ENCODE measurements around the gene EFTUD2. TPM values are rescaled to one million over a fixed set of nuclear protein-coding genes. Genes with fewer than 3 reads are reported as not detected.

Gene EFTUD2
- total and polyA plus RNA-seq, 2 donors (not counting 1 experiment from before 2014, with no cell fraction given): 88.0 to 154 TPM

- H3K4me1 ChIP-seq (ENCODE audit: control insufficient read depth, extremely low read depth, insufficient read depth, low read length): no peaks in the 10 kb centered on the region
- H4K20me1 ChIP-seq (ENCODE audit: control insufficient read depth, extremely low read depth, insufficient read depth, low read length): no peaks in the 10 kb centered on the region
- no peak overlapping the region for H3K27ac ChIP-seq (ENCODE audit: insufficient read depth, low read length)
- H3K27me3 ChIP-seq (ENCODE audit: control insufficient read depth, insufficient read depth, low read length): peaks cover 2% of the 10 kb centered on the region
- TF ChIP-seq CTCF (conservative IDR thresholded peaks at IDR 0.05 in 1 of 2, IDR thresholded peaks at IDR 0.05 in 1 of 2; ENCODE audit: low read depth in 1 of 2, low read length in 2 of 2): no peak
- TF ChIP-seq EZH2 (IDR thresholded peaks at IDR 0.05; ENCODE audit: low read length, missing control alignments): no peak
- H2AFZ ChIP-seq (ENCODE audit: low read length): no peak overlapping the region
- H3K9me3 ChIP-seq (ENCODE audit: control insufficient read depth, insufficient read depth, low read depth, low read length): no peaks in the 10 kb centered on the region
- H3K4me3 ChIP-seq (replicated peaks in 1 of 4; ENCODE audit: control extremely low read depth in 1 of 4, insufficient read depth in 1 of 4, low read depth in 3 of 4, low read length in 4 of 4): no peak overlapping the region
- no peaks in the 10 kb centered on the region for H3K79me2 ChIP-seq (ENCODE audit: control insufficient read depth, insufficient read depth, low read length)
- H3K9ac ChIP-seq (ENCODE audit: insufficient read depth, low read length): no peak overlapping the region
- DNase-seq (ENCODE audit: low read depth in 2 of 2): no peak
- H3K4me2 ChIP-seq (ENCODE audit: extremely low read depth, insufficient read depth, low read length): no peak overlapping the region
- H3K36me3 ChIP-seq (ENCODE audit: control insufficient read depth, insufficient read depth, low read length): peaks cover 14% of the 10 kb centered on the region
These were observed 23.7 kb upstream of the EFTUD2 start for GRCh38 chr17:44922746-44923470.

GRCh38 chr17:44922136-44922535 lies 22.9 kb upstream of the EFTUD2 start:
- H3K4me3 ChIP-seq (replicated peaks in 1 of 4; ENCODE audit: control extremely low read depth in 1 of 4, insufficient read depth in 1 of 4, low read depth in 3 of 4, low read length in 4 of 4): no peak overlapping the region
- no peaks in the 10 kb centered on the region for H4K20me1 ChIP-seq (ENCODE audit: control insufficient read depth, extremely low read depth, insufficient read depth, low read length)
- peaks cover 11% of the 10 kb centered on the region for H3K36me3 ChIP-seq (ENCODE audit: control insufficient read depth, insufficient read depth, low read length)
- H3K27ac ChIP-seq (ENCODE audit: insufficient read depth, low read length): no peak overlapping the region
- H3K4me2 ChIP-seq (ENCODE audit: extremely low read depth, insufficient read depth, low read length): no peak overlapping the region
- H2AFZ ChIP-seq (ENCODE audit: low read length): no peak overlapping the region
- peaks cover 2% of the 10 kb centered on the region for H3K27me3 ChIP-seq (ENCODE audit: control insufficient read depth, insufficient read depth, low read length)
- no peaks in the 10 kb centered on the region for H3K79me2 ChIP-seq (ENCODE audit: control insufficient read depth, insufficient read depth, low read length)
- TF ChIP-seq CTCF (conservative IDR thresholded peaks at IDR 0.05 in 1 of 2, IDR thresholded peaks at IDR 0.05 in 1 of 2; ENCODE audit: low read depth in 1 of 2, low read length in 2 of 2) (no peak), EZH2 (IDR thresholded peaks at IDR 0.05; ENCODE audit: low read length, missing control alignments) (no peak)
- H3K4me1 ChIP-seq (ENCODE audit: control insufficient read depth, extremely low read depth, insufficient read depth, low read length): no peaks in the 10 kb centered on the region
- H3K9ac ChIP-seq (ENCODE audit: insufficient read depth, low read length): no peak overlapping the region
- no peaks in the 10 kb centered on the region for H3K9me3 ChIP-seq (ENCODE audit: control insufficient read depth, insufficient read depth, low read depth, low read length)
- DNase-seq (ENCODE audit: low read depth in 2 of 2): no peak

- H3K79me2 ChIP-seq (ENCODE audit: control insufficient read depth, insufficient read depth, low read length): no peaks in the 10 kb centered on the region
- no peak overlapping the region for H2AFZ ChIP-seq (ENCODE audit: low read length)
- H4K20me1 ChIP-seq (ENCODE audit: control insufficient read depth, extremely low read depth, insufficient read depth, low read length): no peaks in the 10 kb centered on the region
- no peak for DNase-seq (ENCODE audit: low read depth in 2 of 2)
- peaks cover 6% of the 10 kb centered on the region for H3K36me3 ChIP-seq (ENCODE audit: control insufficient read depth, insufficient read depth, low read length)
- H3K4me2 ChIP-seq (ENCODE audit: extremely low read depth, insufficient read depth, low read length): no peak overlapping the region
- no peak for TF ChIP-seq EZH2 (IDR thresholded peaks at IDR 0.05; ENCODE audit: low read length, missing control alignments)
- TF ChIP-seq CTCF (conservative IDR thresholded peaks at IDR 0.05 in 1 of 2, IDR thresholded peaks at IDR 0.05 in 1 of 2; ENCODE audit: low read depth in 1 of 2, low read length in 2 of 2): no peak
- no peak overlapping the region for H3K9ac ChIP-seq (ENCODE audit: insufficient read depth, low read length)
- peaks cover 2% of the 10 kb centered on the region for H3K27me3 ChIP-seq (ENCODE audit: control insufficient read depth, insufficient read depth, low read length)
- no peak overlapping the region for H3K27ac ChIP-seq (ENCODE audit: insufficient read depth, low read length)
- no peaks in the 10 kb centered on the region for H3K4me1 ChIP-seq (ENCODE audit: control insufficient read depth, extremely low read depth, insufficient read depth, low read length)
- no peak overlapping the region for H3K4me3 ChIP-seq (replicated peaks in 1 of 4; ENCODE audit: control extremely low read depth in 1 of 4, insufficient read depth in 1 of 4, low read depth in 3 of 4, low read length in 4 of 4)
- no peaks in the 10 kb centered on the region for H3K9me3 ChIP-seq (ENCODE audit: control insufficient read depth, insufficient read depth, low read depth, low read length)
These were observed 22.1 kb upstream of the EFTUD2 start for GRCh38 chr17:44921122-44921882.

All from fibroblast of lung (primary cell).